Trophoblast cell (in vitro differentiated cells and primary cell): Measurements from ENCODE around the gene SUFU.

Source experiments
- DNase-seq, 2 donors: peaks; one replicate each; pipeline ENCODE4 v3.0.0-alpha.2; 2016
- H2AFZ ChIP-seq: 2 replicates; pipeline ENCODE4 v1.6.1; 2013; ENCODE audit warnings: low read length, moderate library complexity, mild to moderate bottlenecking; ENCODE audit not compliant: insufficient read depth, poor library complexity
- H2AK5ac ChIP-seq: 2 replicates; pipeline ENCODE4 v1.6.1; 2013; ENCODE audit warnings: mild to moderate bottlenecking, low read length
- H2BK120ac ChIP-seq: 2 replicates; pipeline ENCODE4 v1.6.1; 2013; ENCODE audit warnings: low read length, mild to moderate bottlenecking, moderate library complexity; ENCODE audit not compliant: insufficient read depth, poor library complexity
- H2BK12ac ChIP-seq: 2 replicates; pipeline ENCODE4 v1.6.1; 2013; ENCODE audit warnings: mild to moderate bottlenecking, low read length, moderate library complexity
- H2BK5ac ChIP-seq: 2 replicates; pipeline ENCODE4 v1.6.1; 2013; ENCODE audit warnings: low read length, low read depth, moderate library complexity, mild to moderate bottlenecking; ENCODE audit not compliant: poor library complexity
- H3K14ac ChIP-seq: 2 replicates; pipeline ENCODE4 v1.6.1; 2013; ENCODE audit warnings: mild to moderate bottlenecking, low read length
- H3K18ac ChIP-seq: 2 replicates; pipeline ENCODE4 v1.6.1; 2013; ENCODE audit warnings: mild to moderate bottlenecking, low read length
- H3K23ac ChIP-seq: 2 replicates; pipeline ENCODE4 v1.6.1; 2013; ENCODE audit warnings: low read length
- H3K27ac ChIP-seq: 2 replicates; pipeline ENCODE4 v1.5.1; 2013; ENCODE audit warnings: low read depth, mild to moderate bottlenecking, inconsistent platforms, low read length, moderate library complexity
- H3K27me3 ChIP-seq: 2 replicates; pipeline ENCODE4 v1.6.1; 2013; ENCODE audit warnings: inconsistent platforms, mild to moderate bottlenecking, low read length, moderate library complexity; ENCODE audit not compliant: insufficient read depth
- H3K36me3 ChIP-seq, 2 experiments: 1 replicate in 1 of 2; 2 replicates in 1 of 2; pipeline ENCODE4 v1.6.1; 2013; ENCODE audit warnings: low read length in 2 of 2, mild to moderate bottlenecking in 2 of 2, moderate library complexity in 1 of 2; ENCODE audit not compliant: insufficient read depth in 2 of 2, control insufficient read depth in 1 of 2
- H3K4ac ChIP-seq: 2 replicates; pipeline ENCODE4 v1.6.1; 2013; ENCODE audit warnings: low read depth, mild to moderate bottlenecking, low read length, moderate library complexity
- H3K4me1 ChIP-seq, 2 experiments: 1 replicate in 1 of 2; 2 replicates in 1 of 2; pipeline ENCODE4 v1.6.1; 2013; ENCODE audit warnings: low read length in 2 of 2, mild to moderate bottlenecking in 2 of 2, moderate library complexity in 1 of 2; ENCODE audit not compliant: insufficient read depth in 2 of 2, control insufficient read depth in 1 of 2
- H3K4me2 ChIP-seq: 2 replicates; pipeline ENCODE4 v1.6.1; 2013; ENCODE audit warnings: inconsistent platforms, mild to moderate bottlenecking, low read length, moderate library complexity
- H3K4me3 ChIP-seq: 2 replicates; pipeline ENCODE4 v1.5.1; 2013; ENCODE audit warnings: mild to moderate bottlenecking, low read depth, low read length, inconsistent platforms
- H3K79me1 ChIP-seq: one replicate; pipeline ENCODE4 v1.6.1; 2013; ENCODE audit warnings: low read length
- H3K79me2 ChIP-seq: 2 replicates; pipeline ENCODE4 v1.6.1; 2013; ENCODE audit warnings: low read length, mild to moderate bottlenecking; ENCODE audit not compliant: control insufficient read depth, insufficient read depth, poor library complexity
- H3K9ac ChIP-seq: 2 replicates; pipeline ENCODE4 v1.6.1; 2013; ENCODE audit warnings: mild to moderate bottlenecking, low read length
- H3K9me3 ChIP-seq: 2 replicates; pipeline ENCODE4 v1.6.1; 2013; ENCODE audit warnings: low read depth, mild to moderate bottlenecking, control low read depth, inconsistent platforms, low read length; ENCODE audit not compliant: insufficient read depth
- H4K12ac ChIP-seq: 2 replicates; pipeline ENCODE4 v1.6.1; 2013; ENCODE audit warnings: low read depth, mild to moderate bottlenecking, low read length, moderate library complexity
- H4K8ac ChIP-seq: 2 replicates; pipeline ENCODE4 v1.6.1; 2013; ENCODE audit warnings: low read depth, mild to moderate bottlenecking, low read length, moderate library complexity
- H4K91ac ChIP-seq: one replicate; pipeline ENCODE4 v1.6.1; 2013; ENCODE audit warnings: low read depth, mild to moderate bottlenecking, low read length, moderate library complexity
- WGBS: extraction: QIAGEN DNeasy Blood & Tissue Kit; methylation state at CpG from one replicate; pipeline ENCODE4 v1.1.7; 2013; ENCODE audit warnings: missing lambda C conversion rate; ENCODE audit not compliant: insufficient read length, insufficient coverage; ENCODE audit errors: extremely low coverage; 5-methylcytosine and 5-hydroxymethylcytosine counted together

The SUFU gene

GRCh38 chr10:102646610-102647442 is 143.1 kb downstream of the SUFU start:
- Histone ChIP-seq H3K4me1 (peaks cover 20 to 48% of the 10 kb centered on the region in 2 experiments), H4K91ac (no peak overlapping the region), H3K14ac (no peak overlapping the region), H2BK12ac (peak overlapping the region; percentile 15), H3K9ac (no peak overlapping the region), H3K4me2 (peak overlapping the region; percentile 72), H2BK120ac (no peak overlapping the region), H3K23ac (no peak overlapping the region), H3K4ac (peak overlapping the region; percentile 62), H3K9me3 (no peaks in the 10 kb centered on the region), H3K27ac (no peak overlapping the region), H3K27me3 (no peaks in the 10 kb centered on the region), H3K4me3 (peak overlapping the region; percentile 92), H3K36me3 (peaks cover 19 to 27% of the 10 kb centered on the region in 2 experiments), H3K79me2 (peaks cover 47% of the 10 kb centered on the region), H2BK5ac (no peak overlapping the region), H4K8ac (no peak overlapping the region), H4K12ac (no peak overlapping the region), H2AFZ (no peak overlapping the region), H3K79me1 (peaks cover 23% of the 10 kb centered on the region), H3K18ac (no peak overlapping the region), H2AK5ac (no peak overlapping the region)
- no CpG with 5 or more reads among the region's 18 CpGs for WGBS
- no peak for DNase-seq

- DNase-seq, result no peak
- Histone ChIP-seq H3K14ac (no peak overlapping the region), H3K4ac (peak overlapping the region; percentile 62), H3K23ac (no peak overlapping the region), H2AFZ (no peak overlapping the region), H3K9me3 (no peaks in the 10 kb centered on the region), H3K18ac (no peak overlapping the region), H3K4me2 (peak overlapping the region; percentile 72), H3K27me3 (no peaks in the 10 kb centered on the region), H4K8ac (no peak overlapping the region), H3K79me1 (peaks cover 18% of the 10 kb centered on the region), H2BK120ac (no peak overlapping the region), H3K79me2 (peaks cover 48% of the 10 kb centered on the region), H2BK12ac (no peak overlapping the region), H2BK5ac (no peak overlapping the region), H2AK5ac (no peak overlapping the region), H3K36me3 (peaks cover 23 to 31% of the 10 kb centered on the region in 2 experiments), H4K91ac (no peak overlapping the region), H3K27ac (no peak overlapping the region), H3K9ac (no peak overlapping the region), H3K4me1 (peaks cover 20 to 48% of the 10 kb centered on the region in 2 experiments), H4K12ac (no peak overlapping the region), H3K4me3 (no peak overlapping the region)
- WGBS, result no CpG with 5 or more reads among the region's 7 CpGs
These were observed 143.9 kb downstream of the SUFU start for GRCh38 chr10:102647443-102648268.

GRCh38 chr10:102648269-102648888 is 144.6 kb downstream of the SUFU start:
- no peak overlapping the region for H2AK5ac ChIP-seq
- no CpG with 5 or more reads among the region's 12 CpGs for WGBS
- no peak overlapping the region for H3K18ac ChIP-seq

More at GRCh38 chr10:102648269-102648888, 144.6 kb downstream of the SUFU start:
- Histone ChIP-seq H3K9ac (no peak overlapping the region), H3K4me2 (no peak overlapping the region), H2AFZ (no peak overlapping the region), H3K9me3 (no peaks in the 10 kb centered on the region), H2BK120ac (no peak overlapping the region), H4K91ac (no peak overlapping the region), H3K4ac (peak overlapping the region; percentile 62), H3K79me2 (peaks cover 46% of the 10 kb centered on the region), H3K79me1 (peaks cover 16% of the 10 kb centered on the region), H2BK12ac (no peak overlapping the region), H3K27ac (no peak overlapping the region), H3K36me3 (peaks cover 26 to 34% of the 10 kb centered on the region in 2 experiments), H3K14ac (no peak overlapping the region), H2BK5ac (no peak overlapping the region), H3K4me3 (no peak overlapping the region), H4K12ac (no peak overlapping the region), H4K8ac (no peak overlapping the region), H3K23ac (no peak overlapping the region), H3K4me1 (peaks cover 20 to 48% of the 10 kb centered on the region in 2 experiments), H3K27me3 (no peaks in the 10 kb centered on the region)
- DNase-seq, result no peak
